DMS 273 treated with DMSO at 0.1 percent for 48 hours (cell line): ENCODE data around the gene ZNF317.

Source experiments
- DNase-seq: peaks from one replicate; lab custom pipeline; 2025; lab: John Stamatoyannopoulos, UW

The ZNF317 gene

GRCh38 chr19:9140159-9140874, at the start of gene ZNF317:
Gene ZNF317 (plus strand): TSS chr19:9140397. CDS start chr19:9156017, 15,620 bp downstream.
- peak; percentile 77 for DNase-seq

- DNase-seq: no peak
Measured at GRCh38 chr19:9107375-9107774, 32.8 kb upstream of the ZNF317 start, which contains the start of gene OR7G2. Gene OR7G2 (minus strand): TSS chr19:9107475. CDS start chr19:9103243, 4,232 bp downstream.

- DNase-seq: no peak
Measured at GRCh38 chr19:9109959-9110358, 30.2 kb upstream of the ZNF317 start.

GRCh38 chr19:9115307-9115813, 24.8 kb upstream of the ZNF317 start, which contains the start of gene OR7G1:
Gene OR7G1 (minus strand): TSS chr19:9115763. CDS start chr19:9115763, 0 bp downstream.
- DNase-seq: no peak

GRCh38 chr19:9116547-9116946, 23.6 kb upstream of the ZNF317 start:
- no peak for DNase-seq

- DNase-seq: no peak
Measured at GRCh38 chr19:9126900-9127405, 13.2 kb upstream of the ZNF317 start, which contains the start of gene OR7G3. Gene OR7G3 (minus strand): TSS chr19:9126950. CDS start chr19:9126950, 0 bp downstream.

- no peak for DNase-seq
Measured at GRCh38 chr19:9128171-9128570, 12.0 kb upstream of the ZNF317 start.

- no peak for DNase-seq
Measured at GRCh38 chr19:9130965-9131364, 9.2 kb upstream of the ZNF317 start.

DNA sequence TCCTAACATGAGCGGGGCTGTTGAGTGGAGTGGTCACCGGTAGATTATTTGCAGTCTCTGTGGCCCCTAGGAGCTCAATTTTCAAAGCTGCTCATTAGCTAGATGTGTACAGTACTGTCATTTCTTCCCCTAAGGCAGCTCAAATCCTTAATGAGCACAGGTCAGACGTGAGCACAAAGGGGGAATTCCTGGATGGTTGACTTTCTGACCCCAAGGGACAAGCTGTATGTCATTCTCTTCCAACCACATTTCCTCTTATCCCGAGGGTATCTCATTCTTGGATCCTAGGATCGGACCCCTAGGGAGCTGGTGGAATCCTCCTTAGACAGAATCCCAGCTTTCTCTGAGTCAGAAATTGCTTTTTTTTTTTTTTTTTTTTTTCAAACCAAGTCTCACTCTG, 7.8 kb upstream of the ZNF317 start:
- DNase-seq: no peak

- DNase-seq: no peak
Measured at GRCh38 chr19:9139609-9140158, 513 bp upstream of the ZNF317 start.

DNA sequence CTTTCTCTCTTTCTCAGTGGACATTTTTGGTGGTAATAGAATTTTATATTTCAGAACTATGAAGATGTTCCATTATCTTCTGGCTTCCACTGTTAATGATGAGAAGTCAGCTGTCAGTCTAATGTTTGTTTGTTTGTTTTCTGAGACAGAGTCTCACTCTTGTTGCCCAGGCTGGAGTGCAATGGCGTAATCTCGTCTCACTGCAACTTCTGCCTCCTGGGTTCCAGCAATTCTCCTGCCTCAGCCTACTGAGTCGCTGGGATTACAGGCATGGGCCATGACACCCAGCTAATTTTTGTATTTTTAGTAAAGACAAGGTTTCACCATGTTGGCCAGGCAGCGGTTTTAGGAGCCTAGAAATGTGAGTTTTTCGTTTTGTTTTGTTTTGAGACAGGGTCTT, 4.7 kb downstream of the ZNF317 start:
- DNase-seq: no peak

DNA sequence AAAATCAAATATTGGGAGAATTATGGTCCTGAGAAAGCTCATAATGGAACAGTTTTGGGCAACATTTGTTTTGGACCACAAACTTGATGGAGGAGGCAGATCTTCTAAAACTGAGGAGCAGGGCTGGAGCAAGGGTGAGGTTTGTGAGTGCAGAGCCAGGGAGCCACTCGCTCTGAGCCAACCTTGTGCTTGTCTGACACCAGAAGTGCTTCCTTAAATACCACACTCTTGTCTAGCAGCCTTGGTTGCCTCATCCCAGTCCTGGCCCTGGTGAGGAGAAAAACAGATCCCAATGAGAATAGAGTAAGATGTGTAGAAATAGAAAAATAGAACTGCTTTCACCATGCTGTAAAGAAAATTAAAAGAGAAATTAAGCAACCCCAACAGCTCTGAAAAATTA, 6.7 kb downstream of the ZNF317 start:
- no peak for DNase-seq

- no peak for DNase-seq
Measured at GRCh38 chr19:9148697-9149096, 8.5 kb downstream of the ZNF317 start.

DNA sequence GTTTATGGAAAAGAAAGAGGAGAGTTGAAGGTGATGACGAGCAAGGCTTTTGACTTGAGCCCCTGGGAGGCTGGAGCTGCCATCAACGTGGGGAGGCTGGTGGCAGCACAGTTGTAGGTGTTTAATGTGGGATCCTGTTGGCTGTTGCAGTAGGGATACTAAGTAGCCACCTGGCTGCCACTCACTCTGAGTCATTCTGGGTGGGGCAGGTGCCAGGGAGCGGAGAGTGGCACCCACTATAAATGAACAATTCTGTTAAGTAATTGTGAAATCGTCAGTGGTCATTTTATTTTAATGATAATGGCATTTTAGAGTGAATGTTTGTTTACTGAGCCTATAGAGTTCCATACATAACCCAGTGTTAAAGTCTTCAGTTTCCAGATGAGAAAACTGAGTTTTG, 9.8 kb downstream of the ZNF317 start:
- no peak for DNase-seq

- no peak for DNase-seq
Measured at GRCh38 chr19:9150650-9151049, 10.5 kb downstream of the ZNF317 start.

GRCh38 chr19:9151367-9151766, 11.2 kb downstream of the ZNF317 start:
- DNase-seq: no peak

DNA sequence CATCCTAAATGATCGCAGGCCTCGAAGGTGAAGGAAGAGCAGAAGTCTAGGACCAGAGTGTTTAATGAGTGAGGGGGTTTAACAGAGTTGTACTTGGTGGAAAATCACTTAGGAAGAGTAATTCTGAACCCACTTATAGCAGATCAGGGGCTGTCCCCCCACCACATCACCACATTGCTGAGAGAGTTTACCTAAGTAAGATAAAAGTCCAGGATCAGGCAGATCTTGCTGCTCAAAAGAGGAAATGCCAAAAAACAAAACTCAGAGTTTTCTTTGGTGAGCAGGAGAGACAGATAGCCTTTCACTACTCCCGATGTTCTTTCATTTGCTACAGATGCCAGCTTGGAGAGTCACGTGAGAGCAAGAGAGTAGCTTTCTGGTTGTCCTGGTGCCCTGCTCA, 15.4 kb downstream of the ZNF317 start:
- no peak for DNase-seq

- DNase-seq: no peak
Measured at GRCh38 chr19:9156304-9156703, 16.1 kb downstream of the ZNF317 start.

- no peak for DNase-seq
Measured at GRCh38 chr19:9159891-9160290, 19.7 kb downstream of the ZNF317 start.

DNA sequence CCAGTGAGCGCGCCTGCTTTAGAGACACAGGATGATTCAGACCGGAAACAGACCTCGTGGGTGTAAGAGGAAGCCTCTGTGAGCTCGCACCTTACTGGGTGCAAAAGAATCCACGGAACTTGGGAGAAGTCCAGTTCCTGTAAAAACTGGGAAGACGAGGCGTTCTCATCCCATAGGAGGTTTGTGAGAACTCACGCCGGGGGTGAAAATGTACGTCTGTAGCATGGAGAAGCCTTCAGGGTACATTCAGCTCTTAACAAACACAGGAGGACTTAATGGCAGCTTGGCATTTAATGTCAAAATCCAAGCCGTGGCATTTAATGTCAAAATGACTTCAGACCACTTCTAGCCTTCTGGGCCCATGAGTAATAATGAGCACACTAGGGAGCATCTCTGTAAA, 21.2 kb downstream of the ZNF317 start:
- DNase-seq: no peak

DNA sequence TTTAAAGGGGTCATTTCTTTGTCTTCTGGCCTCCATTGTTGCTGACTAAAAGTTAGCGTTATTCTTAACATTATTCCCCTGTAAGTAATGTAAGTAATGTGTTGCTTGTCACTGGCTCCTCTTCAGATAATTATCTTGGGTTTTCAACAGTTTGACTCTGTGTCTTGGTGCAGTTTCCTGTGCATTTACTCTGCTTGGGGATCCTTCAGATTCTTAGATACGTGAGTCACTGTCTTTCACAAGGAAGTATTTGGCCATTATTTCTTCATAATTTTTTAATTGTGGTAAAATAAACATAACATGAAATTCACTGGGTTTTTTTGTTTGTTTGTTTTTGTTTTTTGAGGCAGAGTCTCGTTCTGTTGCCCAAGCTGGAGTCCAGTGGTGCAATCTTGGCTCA, 25.1 kb downstream of the ZNF317 start:
- DNase-seq: no peak

DNA sequence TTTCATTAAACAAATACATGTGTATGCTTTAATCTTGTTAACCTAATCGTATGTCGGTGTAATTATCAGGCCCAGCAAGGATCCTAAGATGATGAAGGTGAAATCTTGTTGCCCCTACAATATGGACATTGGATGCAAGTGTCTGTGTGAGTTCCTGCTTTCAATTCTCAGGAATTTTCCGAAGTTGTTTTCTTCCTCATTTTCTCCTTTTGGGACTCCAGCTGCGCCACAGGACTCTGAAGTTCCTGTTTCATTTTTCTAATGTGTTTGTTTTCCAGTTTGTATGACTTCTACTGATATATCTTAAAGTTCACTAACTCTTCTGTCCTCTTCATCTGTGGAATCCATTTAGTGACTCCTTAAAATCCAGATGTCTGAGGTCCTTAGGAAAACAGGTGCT, 26.6 kb downstream of the ZNF317 start:
- no peak for DNase-seq

- DNase-seq: no peak
Measured at GRCh38 chr19:9171393-9171991, 31.3 kb downstream of the ZNF317 start.
